Middle frontal gyrus (tissue), 1 donor: ENCODE results near the gene MFAP1.
"Not testable (repeated sequence)": the region's sequence is repeated elsewhere in the genome, so short reads cannot be mapped to it uniquely, and the experiment has no call there.

Experiments used
- DNase-seq: peaks from one replicate; pipeline ENCODE4 v3.0.0-alpha.2; 2015; ENCODE audit warnings: low spot score; ENCODE audit errors: extremely low spot score

Gene MFAP1

GRCh38 chr15:43821505-43821904, 3.0 kb downstream of the MFAP1 start:
- DNase-seq: no peak

GRCh38 chr15:43815064-43815463, 9.4 kb downstream of the MFAP1 start:
- not testable (repeated sequence) for DNase-seq

- DNase-seq: no peak
These were observed 15.4 kb downstream of the MFAP1 start for GRCh38 chr15:43808960-43809678.

GRCh38 chr15:43808435-43808950, 16.0 kb downstream of the MFAP1 start:
- no peak for DNase-seq

- DNase-seq: not testable (repeated sequence)
These were observed 21.8 kb downstream of the MFAP1 start for GRCh38 chr15:43802676-43803075.

GRCh38 chr15:43800286-43801141, 24.0 kb downstream of the MFAP1 start, which contains the start of gene HYPK:
Gene HYPK, plus strand, starts transcription at chr15:43800599. Its CDS starts 24 bp downstream, at chr15:43800623.
- DNase-seq: peak; percentile 84

GRCh38 chr15:43799945-43800285, 24.6 kb downstream of the MFAP1 start, which contains the start of gene SERINC4:
Gene SERINC4, minus strand, starts transcription at chr15:43800220. Its CDS starts 234 bp downstream, at chr15:43799986.
- no peak for DNase-seq

GRCh38 chr15:43799209-43799944, 25.1 kb downstream of the MFAP1 start:
- DNase-seq: no peak

- DNase-seq: no peak
These were observed 27.9 kb downstream of the MFAP1 start for GRCh38 chr15:43796566-43796965.

- no peak for DNase-seq
These were observed 28.5 kb downstream of the MFAP1 start for GRCh38 chr15:43795997-43796396.

- no peak for DNase-seq
These were observed 29.3 kb downstream of the MFAP1 start for GRCh38 chr15:43795197-43795596.

- no peak for DNase-seq
These were observed 30.0 kb downstream of the MFAP1 start for GRCh38 chr15:43794269-43795037.

- no peak for DNase-seq
These were observed 30.8 kb downstream of the MFAP1 start for GRCh38 chr15:43793647-43794046.

- no peak for DNase-seq
These were observed 31.6 kb downstream of the MFAP1 start for GRCh38 chr15:43792761-43793476.

- DNase-seq: peak; percentile 97
These were observed 32.3 kb downstream of the MFAP1 start, which contains the start of gene SERF2 for GRCh38 chr15:43791993-43792760. Gene SERF2, plus strand, starts transcription at chr15:43792320. Its CDS starts 57 bp downstream, at chr15:43792377.

- DNase-seq: no peak
These were observed 35.1 kb downstream of the MFAP1 start for GRCh38 chr15:43789409-43789808.

- no peak for DNase-seq
These were observed 45.5 kb downstream of the MFAP1 start for GRCh38 chr15:43779016-43779415.

- no peak for DNase-seq
These were observed 47.1 kb downstream of the MFAP1 start for GRCh38 chr15:43777267-43777914.
